Measurements from ENCODE around the gene FRMD5. TPM values are rescaled to one million over a fixed set of nuclear protein-coding genes. Genes with fewer than 3 reads are reported as not detected.

FRMD5 gene
- total RNA-seq, 1 experiment from 2014 or later, result 17.4 TPM

- H3K36me3 ChIP-seq (ENCODE audit: control insufficient read depth, insufficient read depth, low read length), result no peaks in the 10 kb centered on the region
- no peak for DNase-seq
- H3K9me3 ChIP-seq, result no peaks in the 10 kb centered on the region
- intact Hi-C loops (cut with micrococcal nuclease; ENCODE audit: unreplicated experiment), result no loop called here
- Mint-ChIP-seq H3K4me3 (ENCODE audit: unreplicated experiment) (no peak overlapping the region), H3K36me3 (ENCODE audit: insufficient read depth, unreplicated experiment) (no peaks in the 10 kb centered on the region), H3K4me1 (ENCODE audit: low read depth, unreplicated experiment) (peaks cover 41% of the 10 kb centered on the region), H3K27me3 (ENCODE audit: insufficient read depth, unreplicated experiment) (no peaks in the 10 kb centered on the region), H3K9me3 (ENCODE audit: unreplicated experiment) (no peaks in the 10 kb centered on the region), H3K27ac (ENCODE audit: unreplicated experiment) (peak overlapping the region; percentile 31)
- H3K4me1 ChIP-seq, result peaks cover 33% of the 10 kb centered on the region
- no peak overlapping the region for H3K4me3 ChIP-seq (ENCODE audit: low read depth, low read length)
- BruUV-seq (replicated peaks), result no TSS peak
- H3K27me3 ChIP-seq (replicated peaks; ENCODE audit: control insufficient read depth, insufficient read depth, low read length), result no peaks in the 10 kb centered on the region
- ChIA-PET CTCF (no interaction called here), POLR2A (no interaction called here)
- TF ChIP-seq, protein P1, sequence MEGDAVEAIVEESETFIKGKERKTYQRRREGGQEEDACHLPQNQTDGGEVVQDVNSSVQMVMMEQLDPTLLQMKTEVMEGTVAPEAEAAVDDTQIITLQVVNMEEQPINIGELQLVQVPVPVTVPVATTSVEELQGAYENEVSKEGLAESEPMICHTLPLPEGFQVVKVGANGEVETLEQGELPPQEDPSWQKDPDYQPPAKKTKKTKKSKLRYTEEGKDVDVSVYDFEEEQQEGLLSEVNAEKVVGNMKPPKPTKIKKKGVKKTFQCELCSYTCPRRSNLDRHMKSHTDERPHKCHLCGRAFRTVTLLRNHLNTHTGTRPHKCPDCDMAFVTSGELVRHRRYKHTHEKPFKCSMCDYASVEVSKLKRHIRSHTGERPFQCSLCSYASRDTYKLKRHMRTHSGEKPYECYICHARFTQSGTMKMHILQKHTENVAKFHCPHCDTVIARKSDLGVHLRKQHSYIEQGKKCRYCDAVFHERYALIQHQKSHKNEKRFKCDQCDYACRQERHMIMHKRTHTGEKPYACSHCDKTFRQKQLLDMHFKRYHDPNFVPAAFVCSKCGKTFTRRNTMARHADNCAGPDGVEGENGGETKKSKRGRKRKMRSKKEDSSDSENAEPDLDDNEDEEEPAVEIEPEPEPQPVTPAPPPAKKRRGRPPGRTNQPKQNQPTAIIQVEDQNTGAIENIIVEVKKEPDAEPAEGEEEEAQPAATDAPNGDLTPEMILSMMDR (IDR thresholded peaks at IDR 0.05; ENCODE audit: insufficient read depth in 1 of 2, low read depth in 1 of 2, low read length in 1 of 2, severe bottlenecking in 1 of 2, unreplicated experiment in 1 of 2), result no peak
Observed at GRCh38 chr15:44092221-44092620, 102.8 kb downstream of the FRMD5 start.

DNA sequence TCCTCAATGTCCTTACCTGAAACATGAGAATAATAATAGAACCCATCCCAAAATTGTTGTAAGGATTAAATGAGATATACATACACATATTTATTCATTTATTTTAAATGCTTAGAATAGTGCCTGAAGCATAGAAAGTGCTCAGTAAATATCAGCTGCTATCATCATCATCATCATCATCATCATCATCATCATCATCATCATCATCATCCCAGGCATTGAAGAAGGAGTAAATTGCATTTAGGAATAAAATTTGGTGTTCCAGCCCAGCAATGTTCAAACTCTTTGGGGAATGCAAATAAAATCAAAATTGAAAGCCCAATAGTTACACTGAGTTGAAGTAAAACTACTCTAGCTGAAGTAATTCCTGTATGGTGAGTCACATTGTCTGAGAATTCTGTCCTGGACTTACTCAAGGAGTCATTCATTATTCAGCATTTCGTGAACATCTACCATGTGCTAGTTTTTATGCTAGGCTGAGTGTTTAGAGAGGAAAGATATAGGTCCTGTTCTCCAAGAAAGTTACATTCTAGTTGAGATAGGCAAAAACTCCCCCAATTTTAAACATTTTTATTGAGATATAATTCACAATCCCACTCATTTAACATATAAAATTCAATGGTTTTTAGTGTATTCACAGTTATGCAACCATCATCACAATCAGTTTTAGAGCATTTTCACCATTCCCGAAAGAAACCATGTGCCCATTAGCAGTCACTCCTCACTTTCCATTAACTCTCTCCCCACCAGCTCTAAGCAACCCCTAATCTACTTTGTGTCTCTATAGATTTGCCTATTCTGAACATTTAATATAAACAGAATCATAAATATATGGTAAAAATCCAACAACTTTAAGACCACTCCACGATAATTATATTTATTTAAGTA lies 107.2 kb downstream of the FRMD5 start:
- H3K4me1 ChIP-seq, result peaks cover 23% of the 10 kb centered on the region
- H3K9me3 ChIP-seq, result no peaks in the 10 kb centered on the region
- H3K4me3 ChIP-seq (ENCODE audit: low read depth, low read length), result no peak overlapping the region
- H3K27me3 Mint-ChIP-seq (ENCODE audit: insufficient read depth, unreplicated experiment), result no peaks in the 10 kb centered on the region
- intact Hi-C loops (cut with micrococcal nuclease; ENCODE audit: unreplicated experiment), result no loop called here
- no peak for DNase-seq
- TF ChIP-seq, protein P1 (IDR thresholded peaks at IDR 0.05; ENCODE audit: insufficient read depth in 1 of 2, low read depth in 1 of 2, low read length in 1 of 2, severe bottlenecking in 1 of 2, unreplicated experiment in 1 of 2), result no peak
- H3K36me3 ChIP-seq (ENCODE audit: control insufficient read depth, insufficient read depth, low read length), result no peaks in the 10 kb centered on the region
- POLR2A ChIA-PET, result no interaction called here
- peak overlapping the region; percentile 32 for H3K27ac Mint-ChIP-seq (ENCODE audit: unreplicated experiment)
- no TSS peak for BruUV-seq (replicated peaks)
- H3K9me3 Mint-ChIP-seq (ENCODE audit: unreplicated experiment), result no peaks in the 10 kb centered on the region
- H3K27me3 ChIP-seq (replicated peaks; ENCODE audit: control insufficient read depth, insufficient read depth, low read length), result no peaks in the 10 kb centered on the region
- H3K36me3 Mint-ChIP-seq (ENCODE audit: insufficient read depth, unreplicated experiment), result no peaks in the 10 kb centered on the region
- H3K4me1 Mint-ChIP-seq (ENCODE audit: low read depth, unreplicated experiment), result peaks cover 34% of the 10 kb centered on the region
- no peak overlapping the region for H3K4me3 Mint-ChIP-seq (ENCODE audit: unreplicated experiment)
- CTCF ChIA-PET, result no interaction called here

DNA sequence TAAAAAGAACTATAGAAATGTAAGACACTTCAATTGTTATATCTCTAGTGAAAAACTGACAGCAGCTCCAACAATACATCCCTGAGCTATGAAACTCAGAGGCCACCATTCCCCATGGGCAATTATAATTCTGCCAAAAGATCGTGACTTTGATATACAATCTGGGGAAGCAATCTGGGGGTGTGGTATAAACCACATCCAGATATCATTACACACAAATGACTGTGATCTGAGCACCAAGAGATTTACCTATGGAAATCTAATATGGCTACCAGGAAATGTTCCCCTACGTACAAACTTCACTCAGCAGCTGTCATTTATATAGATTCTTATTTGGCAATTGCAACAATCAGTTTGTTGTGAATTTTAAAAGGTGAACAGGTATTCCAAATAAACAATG lies 110.3 kb downstream of the FRMD5 start:
- H3K27ac Mint-ChIP-seq (ENCODE audit: unreplicated experiment), result no peak overlapping the region
- no peaks in the 10 kb centered on the region for H3K9me3 Mint-ChIP-seq (ENCODE audit: unreplicated experiment)
- TF ChIP-seq, protein P1 (IDR thresholded peaks at IDR 0.05; ENCODE audit: insufficient read depth in 1 of 2, low read depth in 1 of 2, low read length in 1 of 2, severe bottlenecking in 1 of 2, unreplicated experiment in 1 of 2), result no peak
- no TSS peak for BruUV-seq (replicated peaks)
- Histone ChIP-seq H3K4me1 (peaks cover 23% of the 10 kb centered on the region), H3K9me3 (no peaks in the 10 kb centered on the region; the same call in 1 of the 2 replicates), H3K4me3 (ENCODE audit: low read depth, low read length) (no peak overlapping the region), H3K27me3 (replicated peaks; ENCODE audit: control insufficient read depth, insufficient read depth, low read length) (no peaks in the 10 kb centered on the region), H3K36me3 (ENCODE audit: control insufficient read depth, insufficient read depth, low read length) (no peaks in the 10 kb centered on the region)
- H3K36me3 Mint-ChIP-seq (ENCODE audit: insufficient read depth, unreplicated experiment), result no peaks in the 10 kb centered on the region
- ChIA-PET POLR2A (no interaction called here), CTCF (no interaction called here)
- H3K4me1 Mint-ChIP-seq (ENCODE audit: low read depth, unreplicated experiment), result peaks cover 30% of the 10 kb centered on the region
- intact Hi-C loops (cut with micrococcal nuclease; ENCODE audit: unreplicated experiment), result no loop called here
- no peak overlapping the region for H3K4me3 Mint-ChIP-seq (ENCODE audit: unreplicated experiment)
- no peaks in the 10 kb centered on the region for H3K27me3 Mint-ChIP-seq (ENCODE audit: insufficient read depth, unreplicated experiment)
- DNase-seq, result no peak
